AG04449 (cell line): ENCODE data around the gene SIRT2.

Experiments used
- CTCF ChIA-PET: fragments of 350-600 bp; formaldehyde crosslinking; extraction: SDS; loops from one replicate; lab custom pipeline; 2021; ENCODE audit warnings: antibody characterized with exemption; lab: Yijun Ruan, JAX
- POLR2A ChIA-PET: fragments of 400-600, 350-600 bp; formaldehyde crosslinking; extraction: SDS; loops from one replicate; lab custom pipeline; 2020; ENCODE audit warnings: antibody characterized with exemption, inconsistent platforms; lab: Yijun Ruan, JAX
- DNase-seq: peaks from one replicate; pipeline ENCODE4 v3.0.0-alpha.2; 2010; ENCODE audit warnings: low read depth, low spot score
- H3K4me3 ChIP-seq: 2 replicates; pipeline ENCODE4 v1.5.1; 2011; ENCODE audit warnings: low read depth, mild to moderate bottlenecking, control low read depth, low read length
- TF ChIP-seq, protein P1 (sequence below): IDR thresholded peaks from one replicate; pipeline ENCODE4 v1.5.1; 2011; ENCODE audit warnings: mild to moderate bottlenecking, moderate library complexity, low read length, control low read depth, inconsistent platforms; ENCODE audit not compliant: insufficient read depth; ENCODE audit errors: missing control alignments

Gene SIRT2

DNA sequence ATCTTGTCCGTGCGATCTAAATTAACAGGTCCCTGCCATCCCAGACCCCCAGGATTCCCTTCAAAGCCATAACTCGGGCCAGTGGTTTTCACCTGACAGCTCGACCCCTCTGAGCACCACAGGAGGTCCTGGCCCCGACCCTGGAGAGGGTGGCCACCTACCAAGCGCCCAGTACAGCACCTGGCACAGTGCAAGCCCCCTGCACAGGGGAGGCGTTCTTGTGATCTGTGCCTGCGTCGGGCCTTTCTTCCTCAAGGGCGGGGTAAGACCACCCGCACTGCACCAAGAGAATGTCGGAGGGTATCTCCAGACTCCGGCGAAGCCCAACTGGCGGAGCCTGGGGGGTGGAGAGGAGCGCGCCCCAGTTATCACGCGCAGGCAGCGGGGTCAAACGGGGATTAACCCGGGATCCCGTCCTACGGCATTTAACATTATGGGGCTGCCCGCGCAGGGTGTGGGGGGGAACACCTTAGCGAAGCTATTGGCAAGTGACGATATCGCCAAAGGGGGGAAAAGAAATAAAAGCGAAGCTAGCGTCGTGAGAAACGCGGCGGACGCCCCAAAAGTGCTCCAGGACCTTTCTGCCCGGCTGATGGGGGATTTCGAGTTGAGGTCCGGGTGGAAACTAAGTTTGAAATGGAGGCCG is 48.3 kb downstream of the SIRT2 start:
- DNase-seq: no peak
- peak overlapping the region; percentile 77 for H3K4me3 ChIP-seq
- ChIA-PET POLR2A (interaction anchor here (0.7 to 1.0 kb wide), 2 partner anchors 21 to 192 kb away, joined by 3 read pairs; no protein-coding TSS in a partner anchor), CTCF (interaction anchor here (0.7 to 1.8 kb wide), 5 partner anchors 10 to 448 kb away, joined by 3 to 5 read pairs (median 3); partner anchors contain the start of genes FAM98C, MRPS12 and SARS2)
- TF ChIP-seq, protein P1, sequence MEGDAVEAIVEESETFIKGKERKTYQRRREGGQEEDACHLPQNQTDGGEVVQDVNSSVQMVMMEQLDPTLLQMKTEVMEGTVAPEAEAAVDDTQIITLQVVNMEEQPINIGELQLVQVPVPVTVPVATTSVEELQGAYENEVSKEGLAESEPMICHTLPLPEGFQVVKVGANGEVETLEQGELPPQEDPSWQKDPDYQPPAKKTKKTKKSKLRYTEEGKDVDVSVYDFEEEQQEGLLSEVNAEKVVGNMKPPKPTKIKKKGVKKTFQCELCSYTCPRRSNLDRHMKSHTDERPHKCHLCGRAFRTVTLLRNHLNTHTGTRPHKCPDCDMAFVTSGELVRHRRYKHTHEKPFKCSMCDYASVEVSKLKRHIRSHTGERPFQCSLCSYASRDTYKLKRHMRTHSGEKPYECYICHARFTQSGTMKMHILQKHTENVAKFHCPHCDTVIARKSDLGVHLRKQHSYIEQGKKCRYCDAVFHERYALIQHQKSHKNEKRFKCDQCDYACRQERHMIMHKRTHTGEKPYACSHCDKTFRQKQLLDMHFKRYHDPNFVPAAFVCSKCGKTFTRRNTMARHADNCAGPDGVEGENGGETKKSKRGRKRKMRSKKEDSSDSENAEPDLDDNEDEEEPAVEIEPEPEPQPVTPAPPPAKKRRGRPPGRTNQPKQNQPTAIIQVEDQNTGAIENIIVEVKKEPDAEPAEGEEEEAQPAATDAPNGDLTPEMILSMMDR: no peak

DNA sequence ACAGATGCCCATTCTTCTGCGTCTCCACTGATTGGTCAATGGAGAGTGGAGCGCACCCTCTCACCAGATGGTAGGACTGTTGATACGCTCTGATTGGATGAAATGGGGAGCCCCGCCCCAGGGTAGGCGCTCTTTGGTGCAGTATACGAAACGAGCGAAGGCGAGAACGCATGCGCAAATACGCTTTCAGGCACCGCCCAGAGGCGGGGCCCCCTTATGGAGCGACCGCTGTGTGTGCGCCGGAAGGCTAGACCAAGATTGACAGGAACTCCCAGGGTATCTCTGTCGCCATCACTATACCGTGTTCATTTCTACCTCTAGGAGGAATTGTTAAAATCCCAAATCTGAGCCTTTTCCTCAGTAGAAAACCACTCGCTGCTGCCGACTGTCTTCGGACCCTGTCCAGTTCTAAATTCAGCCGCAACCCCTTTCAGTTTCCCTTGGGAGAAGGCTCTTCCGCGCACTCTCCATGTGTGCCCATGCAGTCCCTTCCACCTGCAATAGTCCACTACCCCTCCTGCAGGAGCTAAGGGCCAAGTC is 48.9 kb downstream of the SIRT2 start:
- CTCF ChIA-PET: interaction anchor here (0.7 to 1.8 kb wide), 3 partner anchors 19 to 448 kb away, joined by 3 to 5 read pairs (median 3); partner anchors contain the start of genes FAM98C, MRPS12 and SARS2
- DNase-seq: peak; percentile 100
- POLR2A ChIA-PET: no interaction called here
- peak overlapping the region; percentile 77 for H3K4me3 ChIP-seq
- TF ChIP-seq, protein P1: no peak

- TF ChIP-seq, protein P1: peak; percentile 91
- ChIA-PET POLR2A (interaction anchor here (1.0 to 1.2 kb wide), 4 partner anchors 12 to 202 kb away, joined by 3 to 10 read pairs (median 6); partner anchors contain the start of genes ACTN4 and ECH1), CTCF (interaction anchor here (1.0 to 1.2 kb wide), 4 partner anchors 19 to 112 kb away, joined by 3 read pairs; partner anchors contain the start of genes MRPS12 and SARS2)
- DNase-seq: no peak
- H3K4me3 ChIP-seq: peak within 1 kb of the TSS; percentile 77
Observed at GRCh38 chr19:38849860-38850435, 49.5 kb downstream of the SIRT2 start, which contains the start of gene HNRNPL. TSS of gene HNRNPL (minus strand) at chr19:38849986. CDS start at chr19:38849966, 20 bp downstream.

- no peak for DNase-seq
- TF ChIP-seq, protein P1: no peak
- CTCF ChIA-PET: interaction anchor here (0.7 to 1.2 kb wide), 10 partner anchors 8 to 119 kb away, joined by 3 read pairs; partner anchors contain the start of genes ECH1, MRPS12 and SARS2
- peak overlapping the region; percentile 73 for H3K4me3 ChIP-seq
- POLR2A ChIA-PET: interaction anchor here (0.5 to 1.2 kb wide), 13 partner anchors 12 to 489 kb away, joined by 3 to 10 read pairs (median 4); partner anchors contain the start of genes ACTN4, ECH1, NFKBIB and SIRT2
Observed at GRCh38 chr19:38849147-38849859, 50.1 kb downstream of the SIRT2 start.

DNA sequence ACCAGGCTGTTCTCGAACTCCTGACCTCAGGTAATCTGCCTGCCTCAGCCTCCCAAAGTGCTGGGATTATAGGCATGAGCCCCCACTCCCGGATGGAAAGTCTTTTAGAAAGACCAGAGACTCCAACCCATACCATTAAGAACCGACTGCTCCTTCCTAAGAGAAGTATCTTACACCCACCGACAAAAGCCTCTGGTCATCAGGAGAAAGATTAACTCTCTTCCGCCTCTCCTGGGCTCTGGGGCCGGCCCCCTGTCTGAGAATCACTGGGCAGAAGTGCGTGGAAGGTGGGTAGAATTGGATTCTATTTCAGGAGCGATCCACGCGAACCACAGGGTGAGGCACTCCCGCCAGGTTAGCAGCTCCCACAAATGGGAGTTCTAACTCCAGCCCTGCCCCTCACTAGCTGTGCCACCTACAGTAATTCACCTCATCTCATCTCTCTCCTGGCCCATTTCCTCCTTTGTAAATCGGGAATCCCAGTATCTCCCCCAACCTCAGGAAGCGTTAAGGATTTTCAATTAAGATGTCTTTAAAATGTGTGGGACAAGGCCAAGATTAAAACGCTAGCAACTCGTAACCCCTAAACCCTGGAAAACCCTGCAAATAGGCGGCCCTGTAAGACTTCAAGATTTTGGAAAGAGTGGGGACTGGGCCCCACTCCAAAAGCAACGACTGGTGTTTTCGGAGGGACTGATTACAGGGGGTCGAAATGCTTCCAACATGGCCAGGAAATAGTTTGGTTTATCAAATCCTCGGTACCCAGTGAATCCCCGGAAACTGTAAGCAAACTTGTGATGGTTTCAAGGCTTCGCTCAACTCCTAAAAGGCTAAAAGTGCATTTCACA is 50.9 kb downstream of the SIRT2 start:
- POLR2A ChIA-PET: interaction anchor here (0.5 to 1.2 kb wide), 14 partner anchors 10 to 490 kb away, joined by 3 to 10 read pairs (median 4); partner anchors contain the start of genes ACTN4, ECH1, NFKBIB and SIRT2
- CTCF ChIA-PET: interaction anchor here (0.7 to 1.3 kb wide), 11 partner anchors 8 to 119 kb away, joined by 3 read pairs; partner anchors contain the start of genes ECH1, MRPS12 and SARS2
- TF ChIP-seq, protein P1: no peak
- H3K4me3 ChIP-seq: peak overlapping the region; percentile 73
- DNase-seq: no peak
